HG03025 (cell line): ENCODE results near the gene ZER1.
"Not testable (repeated sequence)": the region's sequence is repeated elsewhere in the genome, so short reads cannot be mapped to it uniquely, and the experiment has no call there.

Experiments used
- ATAC-seq: cut with Tn5 transposase; IDR thresholded peaks from one replicate; pipeline ENCODE4 v1.9.1; 2021; ENCODE audit warnings: mild to moderate bottlenecking, moderate library complexity; ENCODE audit not compliant: unreplicated experiment, low FRiP score

Gene ZER1

GRCh38 chr9:128788445-128788844, 16.7 kb upstream of the ZER1 start:
- no peak for ATAC-seq

GRCh38 chr9:128787659-128788058, 15.9 kb upstream of the ZER1 start:
- no peak for ATAC-seq

- peak; percentile 89 for ATAC-seq
Measured at GRCh38 chr9:128786681-128787601, 15.2 kb upstream of the ZER1 start, which contains the start of gene TBC1D13. TSS of gene TBC1D13 (plus strand) at chr9:128787253. CDS start at chr9:128787354, 101 bp downstream.

DNA sequence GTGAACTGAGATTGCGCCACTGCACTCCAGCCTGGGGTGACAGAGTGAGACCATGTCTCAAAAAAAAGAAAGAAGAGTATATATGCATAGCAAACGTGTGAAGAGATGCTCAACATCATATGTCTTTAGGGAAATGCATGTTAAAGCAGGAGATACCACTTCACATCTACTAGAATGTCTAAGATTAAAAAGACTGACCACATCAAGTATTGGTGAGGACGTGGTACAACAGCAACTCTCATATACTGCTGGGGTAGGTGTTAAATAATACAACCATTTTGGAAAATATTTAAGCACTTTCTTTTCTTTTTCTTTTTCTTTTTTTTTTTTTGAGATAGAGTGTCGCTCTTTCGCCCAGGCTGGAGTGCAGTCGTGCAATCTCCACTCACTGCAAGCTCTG, 13.7 kb upstream of the ZER1 start:
- ATAC-seq = no peak

GRCh38 chr9:128782669-128783068, 10.9 kb upstream of the ZER1 start:
- ATAC-seq = no peak

- no peak for ATAC-seq
Measured at GRCh38 chr9:128781187-128782070, 9.7 kb upstream of the ZER1 start.

GRCh38 chr9:128780093-128780492, 8.4 kb upstream of the ZER1 start:
- not testable (repeated sequence) for ATAC-seq

DNA sequence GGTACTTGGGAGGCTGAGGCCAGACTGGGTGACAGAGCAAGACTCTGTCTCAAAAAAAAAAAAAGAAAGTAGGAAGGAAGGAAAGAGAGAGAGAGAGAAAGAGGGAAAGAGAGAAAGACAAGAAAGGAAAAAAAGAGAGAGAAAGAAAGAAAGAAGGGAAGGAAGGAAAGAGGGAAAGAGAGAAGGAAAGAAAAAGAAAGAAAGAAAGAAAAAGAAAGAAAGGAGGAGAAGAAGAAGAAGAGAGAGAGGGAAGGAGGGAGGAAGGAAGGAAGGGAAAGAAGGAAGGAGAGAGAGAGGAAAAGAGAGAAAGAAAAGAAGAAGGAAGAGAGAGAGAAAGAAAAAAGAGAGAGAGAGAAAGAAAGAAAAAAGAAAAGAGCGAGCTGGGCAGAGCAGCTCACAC, 3.1 kb upstream of the ZER1 start:
- no peak for ATAC-seq

DNA sequence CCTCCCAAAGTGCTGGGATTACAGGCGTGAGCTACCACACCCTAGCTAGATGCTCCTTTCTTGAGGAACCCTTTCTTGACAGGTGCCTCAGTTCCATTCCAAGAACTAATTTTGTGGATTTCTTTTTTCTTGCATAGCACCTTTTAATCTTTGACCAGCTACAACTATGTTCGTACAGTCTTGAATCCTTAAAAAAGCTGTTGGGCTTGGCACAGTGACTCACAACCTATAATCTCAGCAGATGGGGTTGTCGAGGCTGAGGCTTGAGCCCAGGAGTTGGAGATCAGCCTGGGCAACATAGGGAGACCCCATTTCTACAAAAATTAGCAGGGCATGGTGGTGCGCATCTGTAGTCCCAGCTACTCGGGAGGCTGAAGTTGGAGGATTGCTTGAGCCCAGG, 1.3 kb upstream of the ZER1 start:
- ATAC-seq = no peak

GRCh38 chr9:128771094-128771721, 519 bp downstream of the ZER1 start:
- ATAC-seq = peak; percentile 24

DNA sequence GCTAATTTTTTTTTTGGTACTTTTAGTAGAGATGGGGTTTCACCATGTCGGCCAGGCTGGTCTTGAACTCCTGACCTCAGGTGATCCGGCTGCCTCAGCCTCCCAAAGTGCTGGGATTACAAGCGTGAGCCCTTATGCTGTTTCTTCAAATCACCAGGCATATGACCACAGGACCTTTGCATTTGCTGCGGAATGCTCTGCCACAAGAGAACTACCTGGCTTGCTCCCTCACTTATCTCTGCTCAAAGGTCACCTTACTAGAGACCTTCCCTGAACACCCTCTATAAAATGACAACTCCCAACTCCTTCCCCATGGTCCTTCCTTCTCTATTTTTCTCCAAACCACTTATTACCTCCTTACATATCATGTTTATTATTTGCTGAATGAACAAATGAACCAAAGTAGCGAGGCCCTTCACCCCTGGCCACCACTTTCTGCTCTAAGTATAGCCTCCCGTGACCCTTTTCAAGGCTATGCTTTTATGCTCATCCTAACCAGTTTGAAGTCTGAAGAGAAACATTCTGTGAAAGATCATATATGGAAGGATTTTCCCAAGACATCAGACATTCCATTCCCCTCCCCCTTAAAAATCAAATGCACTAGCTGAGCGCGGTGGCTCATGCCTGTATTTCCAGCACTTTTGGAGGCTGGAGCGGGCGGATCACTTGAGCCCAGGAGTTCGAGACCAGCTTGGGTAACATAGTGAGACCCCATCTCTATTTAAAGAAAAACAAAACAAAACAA, 1.3 kb downstream of the ZER1 start:
- no peak for ATAC-seq

DNA sequence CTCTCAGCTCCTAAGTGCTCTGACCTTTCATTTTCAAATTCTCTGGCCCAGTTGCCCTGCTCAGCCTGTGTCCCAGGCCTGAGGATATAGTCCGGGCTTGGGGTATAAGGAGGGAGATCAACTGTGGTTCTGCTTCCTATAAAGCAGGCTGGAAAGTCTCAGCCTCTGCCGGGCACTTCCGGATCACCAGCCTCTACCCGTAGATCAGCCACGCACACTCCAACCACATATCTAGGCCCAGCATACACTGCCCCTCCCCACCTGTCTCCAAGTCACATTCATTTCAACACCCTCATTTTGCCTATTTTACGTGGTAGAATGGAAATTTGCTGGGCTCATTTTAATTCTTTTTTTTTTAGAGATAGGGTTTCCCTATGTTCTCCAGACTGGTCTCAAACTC, 3.1 kb downstream of the ZER1 start:
- ATAC-seq = no peak

DNA sequence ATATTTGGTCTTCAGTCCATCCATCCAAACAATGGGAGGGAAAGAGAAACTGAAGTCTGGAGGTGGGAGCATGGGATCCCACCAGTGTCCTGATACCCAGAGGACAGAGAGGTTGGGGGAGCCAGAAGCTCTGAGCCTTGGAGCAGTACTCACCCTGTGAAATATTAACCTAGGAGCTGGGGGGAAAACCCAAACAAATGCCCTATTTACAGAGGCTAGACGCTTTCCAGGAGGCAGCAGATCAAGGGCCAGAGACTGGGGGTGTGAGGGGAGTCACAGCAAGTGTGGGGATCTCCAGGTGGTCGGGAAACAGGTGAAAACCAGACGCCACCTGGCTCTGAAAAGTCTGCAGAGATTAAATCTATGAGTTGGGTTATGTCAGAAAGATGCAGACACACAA, 6.2 kb downstream of the ZER1 start:
- no peak for ATAC-seq

DNA sequence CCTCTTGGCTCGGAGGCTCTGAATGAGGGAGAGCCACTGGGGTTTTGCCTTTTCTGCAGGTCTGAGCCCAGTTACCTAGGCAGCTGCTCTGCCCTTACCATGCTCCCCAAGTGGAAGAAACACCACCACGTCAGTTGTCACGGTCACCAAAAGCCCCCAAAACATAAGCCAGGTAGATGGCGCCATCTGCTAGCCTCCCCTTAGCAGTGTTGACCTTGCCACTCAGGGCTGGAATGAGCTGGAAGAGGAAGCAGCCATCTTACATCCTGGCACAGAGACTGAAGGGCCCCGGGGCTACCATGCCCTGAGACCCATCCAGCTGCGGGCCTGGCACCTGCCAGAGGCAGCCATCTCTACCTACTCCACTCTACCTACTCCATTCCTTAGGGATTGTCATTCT, 7.4 kb downstream of the ZER1 start:
- ATAC-seq = no peak

DNA sequence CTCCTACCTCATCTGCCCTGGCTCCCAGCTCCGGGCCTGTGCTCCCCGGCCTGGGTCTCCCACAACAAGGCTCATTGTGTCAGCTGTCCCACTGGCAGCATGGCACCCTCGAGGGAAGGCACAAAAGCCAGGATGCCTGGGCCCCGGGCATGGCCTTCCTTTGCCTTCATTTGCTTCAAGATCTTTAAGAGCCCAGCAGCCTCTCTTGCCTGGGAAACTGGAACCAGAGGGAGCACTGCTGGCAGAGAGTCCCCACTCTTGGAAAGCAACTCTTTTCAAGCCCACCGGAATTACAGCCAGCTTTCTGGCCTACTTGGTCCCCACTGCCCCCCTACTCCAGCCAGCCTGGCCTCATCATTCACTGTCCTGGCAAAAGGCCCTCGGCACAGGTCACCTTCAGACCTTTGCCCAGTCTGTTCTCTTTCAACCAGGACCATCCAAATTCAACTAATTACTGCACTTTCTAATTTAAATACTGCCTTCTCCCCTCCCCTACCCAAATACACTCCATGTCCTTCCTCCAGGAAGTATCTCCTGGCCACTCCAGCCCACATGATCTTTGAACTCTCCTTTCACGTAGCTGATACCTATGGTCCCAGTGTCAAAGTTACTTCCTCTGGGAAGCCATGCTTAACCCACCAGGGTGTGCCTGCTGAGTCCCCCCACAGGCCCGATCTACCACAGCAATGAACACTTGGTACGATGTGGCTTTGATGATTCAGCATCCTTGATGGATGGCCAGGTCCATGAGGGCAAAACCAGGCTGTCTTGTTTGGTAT, 8.9 kb downstream of the ZER1 start:
- ATAC-seq = no peak

- no peak for ATAC-seq
Measured at GRCh38 chr9:128757602-128758001, 14.1 kb downstream of the ZER1 start.

DNA sequence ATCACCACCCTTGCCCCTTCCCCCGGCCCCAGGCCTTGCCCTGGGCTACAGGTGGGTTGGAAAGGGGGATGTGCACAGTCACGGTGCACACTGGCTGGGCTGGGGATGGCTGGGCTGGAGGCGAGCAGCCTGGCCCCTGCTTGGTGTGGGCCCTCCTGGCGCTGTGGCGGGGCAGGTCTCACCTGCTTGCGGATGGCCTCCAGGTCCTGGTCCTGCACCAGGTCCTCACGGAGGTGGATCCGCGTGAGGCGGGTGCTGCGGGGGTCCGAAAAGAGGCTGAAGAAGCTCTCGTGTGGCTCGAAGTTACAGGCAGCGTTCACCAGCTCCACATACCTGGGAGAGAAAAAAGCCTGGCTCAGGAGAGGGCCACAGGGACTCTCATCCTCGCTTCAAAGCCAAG, 18.1 kb downstream of the ZER1 start:
- no peak for ATAC-seq

DNA sequence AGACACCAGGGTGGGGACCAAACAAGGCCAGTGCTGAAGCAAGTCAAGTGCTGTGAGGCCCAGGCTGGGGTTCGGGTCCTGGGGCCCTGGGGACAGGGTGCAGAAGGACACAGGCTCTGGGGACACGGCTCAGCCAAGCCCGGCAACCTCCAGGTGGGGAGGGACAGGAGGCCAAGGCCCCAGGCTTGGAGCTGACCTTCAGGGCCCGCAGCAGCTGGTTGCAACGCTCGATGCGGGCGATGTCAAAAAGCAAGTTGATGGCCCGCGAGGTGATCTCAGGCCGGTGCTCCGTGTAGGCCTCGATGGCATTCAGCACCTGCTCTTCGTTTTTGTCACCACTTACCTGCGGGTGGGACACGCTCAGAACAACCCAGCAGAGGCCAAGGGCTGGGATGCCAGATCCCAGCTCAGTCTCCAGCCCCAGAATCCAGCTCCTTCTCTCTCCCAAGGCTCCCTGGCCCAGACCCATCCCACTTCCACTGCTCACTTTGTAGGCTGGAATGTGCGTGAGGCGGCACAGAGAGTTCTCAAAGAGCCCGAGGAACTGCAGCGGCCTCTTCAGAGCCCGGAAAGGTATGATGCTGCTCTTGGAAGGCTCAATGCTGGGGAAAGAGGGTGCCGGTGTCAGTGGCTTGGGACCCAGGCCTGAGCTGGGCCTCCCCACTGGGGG, 20.7 kb downstream of the ZER1 start:
- no peak for ATAC-seq

DNA sequence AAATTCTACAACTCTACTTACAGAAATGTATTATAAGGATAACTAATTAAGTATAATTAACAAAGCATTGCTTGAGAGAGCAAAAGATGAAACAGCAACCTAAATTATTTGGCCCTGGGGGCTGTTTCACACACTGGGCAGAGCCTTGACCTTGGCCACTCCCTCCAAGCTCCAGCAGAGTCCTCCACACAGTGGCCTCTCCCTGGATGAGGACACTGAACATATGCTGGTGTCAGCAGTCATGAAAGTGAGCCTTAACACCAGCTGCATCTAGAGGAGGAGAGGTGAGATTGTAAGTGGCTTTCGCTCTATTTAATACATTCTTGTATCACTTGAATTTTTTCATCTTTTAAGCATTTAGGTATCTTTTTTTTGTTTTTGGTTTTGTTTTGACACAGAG, 24.5 kb downstream of the ZER1 start:
- no peak for ATAC-seq
